Neural cell (in vitro differentiated cells): ENCODE results near the gene IPO11.

ENCODE experiments used
- MXI1 ChIP-seq: fragments of 450-650 bp; conservative IDR thresholded peaks from 2 replicates; pipeline ENCODE4 v1.6.1; 2014; ENCODE audit warnings: antibody characterized with exemption, mild to moderate bottlenecking; ENCODE audit not compliant: poor library complexity, severe bottlenecking
- POLR2AphosphoS5 ChIP-seq: IDR thresholded peaks from 2 replicates; pipeline ENCODE4 v1.6.1; 2012
- TF ChIP-seq, protein P1 (sequence below): fragments of 450-650 bp; IDR thresholded peaks from 2 replicates; pipeline ENCODE4 v1.5.1; 2014; ENCODE audit warnings: antibody characterized with exemption, mild to moderate bottlenecking, moderate library complexity; ENCODE audit not compliant: poor library complexity, severe bottlenecking
- TF ChIP-seq, protein P2 (sequence below): IDR thresholded peaks from 2 replicates; pipeline ENCODE4 v1.6.1; 2012; ENCODE audit warnings: borderline replicate concordance

- TF ChIP-seq POLR2AphosphoS5 (no peak), MXI1 (no peak)
- TF ChIP-seq, protein P1, sequence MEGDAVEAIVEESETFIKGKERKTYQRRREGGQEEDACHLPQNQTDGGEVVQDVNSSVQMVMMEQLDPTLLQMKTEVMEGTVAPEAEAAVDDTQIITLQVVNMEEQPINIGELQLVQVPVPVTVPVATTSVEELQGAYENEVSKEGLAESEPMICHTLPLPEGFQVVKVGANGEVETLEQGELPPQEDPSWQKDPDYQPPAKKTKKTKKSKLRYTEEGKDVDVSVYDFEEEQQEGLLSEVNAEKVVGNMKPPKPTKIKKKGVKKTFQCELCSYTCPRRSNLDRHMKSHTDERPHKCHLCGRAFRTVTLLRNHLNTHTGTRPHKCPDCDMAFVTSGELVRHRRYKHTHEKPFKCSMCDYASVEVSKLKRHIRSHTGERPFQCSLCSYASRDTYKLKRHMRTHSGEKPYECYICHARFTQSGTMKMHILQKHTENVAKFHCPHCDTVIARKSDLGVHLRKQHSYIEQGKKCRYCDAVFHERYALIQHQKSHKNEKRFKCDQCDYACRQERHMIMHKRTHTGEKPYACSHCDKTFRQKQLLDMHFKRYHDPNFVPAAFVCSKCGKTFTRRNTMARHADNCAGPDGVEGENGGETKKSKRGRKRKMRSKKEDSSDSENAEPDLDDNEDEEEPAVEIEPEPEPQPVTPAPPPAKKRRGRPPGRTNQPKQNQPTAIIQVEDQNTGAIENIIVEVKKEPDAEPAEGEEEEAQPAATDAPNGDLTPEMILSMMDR, result no peak
- TF ChIP-seq, protein P2, sequence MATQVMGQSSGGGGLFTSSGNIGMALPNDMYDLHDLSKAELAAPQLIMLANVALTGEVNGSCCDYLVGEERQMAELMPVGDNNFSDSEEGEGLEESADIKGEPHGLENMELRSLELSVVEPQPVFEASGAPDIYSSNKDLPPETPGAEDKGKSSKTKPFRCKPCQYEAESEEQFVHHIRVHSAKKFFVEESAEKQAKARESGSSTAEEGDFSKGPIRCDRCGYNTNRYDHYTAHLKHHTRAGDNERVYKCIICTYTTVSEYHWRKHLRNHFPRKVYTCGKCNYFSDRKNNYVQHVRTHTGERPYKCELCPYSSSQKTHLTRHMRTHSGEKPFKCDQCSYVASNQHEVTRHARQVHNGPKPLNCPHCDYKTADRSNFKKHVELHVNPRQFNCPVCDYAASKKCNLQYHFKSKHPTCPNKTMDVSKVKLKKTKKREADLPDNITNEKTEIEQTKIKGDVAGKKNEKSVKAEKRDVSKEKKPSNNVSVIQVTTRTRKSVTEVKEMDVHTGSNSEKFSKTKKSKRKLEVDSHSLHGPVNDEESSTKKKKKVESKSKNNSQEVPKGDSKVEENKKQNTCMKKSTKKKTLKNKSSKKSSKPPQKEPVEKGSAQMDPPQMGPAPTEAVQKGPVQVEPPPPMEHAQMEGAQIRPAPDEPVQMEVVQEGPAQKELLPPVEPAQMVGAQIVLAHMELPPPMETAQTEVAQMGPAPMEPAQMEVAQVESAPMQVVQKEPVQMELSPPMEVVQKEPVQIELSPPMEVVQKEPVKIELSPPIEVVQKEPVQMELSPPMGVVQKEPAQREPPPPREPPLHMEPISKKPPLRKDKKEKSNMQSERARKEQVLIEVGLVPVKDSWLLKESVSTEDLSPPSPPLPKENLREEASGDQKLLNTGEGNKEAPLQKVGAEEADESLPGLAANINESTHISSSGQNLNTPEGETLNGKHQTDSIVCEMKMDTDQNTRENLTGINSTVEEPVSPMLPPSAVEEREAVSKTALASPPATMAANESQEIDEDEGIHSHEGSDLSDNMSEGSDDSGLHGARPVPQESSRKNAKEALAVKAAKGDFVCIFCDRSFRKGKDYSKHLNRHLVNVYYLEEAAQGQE, result no peak
These were observed 204.2 kb downstream of the IPO11 start for GRCh38 chr5:62616615-62617277.
